GM10248 (cell line): Measurements from ENCODE around the gene NOL4L.

Experiments
- CTCF ChIA-PET: fragments of 300-600 bp; sonication (Branson Sonifier 250); formaldehyde crosslinking; extraction: SDS; loops from one replicate; lab custom pipeline; 2021; ENCODE audit warnings: antibody characterized with exemption; lab: Yijun Ruan, JAX
- POLR2A ChIA-PET: fragments of 350-650 bp; sonication (Branson Sonifier 250); formaldehyde crosslinking; extraction: SDS; loops from one replicate; lab custom pipeline; 2020; ENCODE audit warnings: antibody characterized with exemption; lab: Yijun Ruan, JAX
- DNase-seq: peaks from one replicate; pipeline ENCODE4 v3.0.0; 2012; ENCODE audit errors: extremely low spot score
- CTCF ChIP-seq: IDR thresholded peaks from 2 replicates; pipeline ENCODE4 v1.5.1; 2012; ENCODE audit warnings: mild to moderate bottlenecking, low read depth; ENCODE audit errors: extremely low read depth, missing control alignments, control extremely low read depth

The NOL4L gene

GRCh38 chr20:32519381-32519730, 65.8 kb downstream of the NOL4L start:
- DNase-seq = no peak
- POLR2A ChIA-PET = no interaction called here
- TF ChIP-seq CTCF = no peak
- CTCF ChIA-PET = interaction anchor here (10.2 kb wide), 1 partner anchor 133 kb away, joined by 171 read pairs; no protein-coding TSS in a partner anchor

- ChIA-PET POLR2A (no interaction called here), CTCF (interaction anchor here (5.0 to 10.2 kb wide), 2 partner anchors 134 to 135 kb away, joined by 17 to 171 read pairs; no protein-coding TSS in a partner anchor)
- DNase-seq = no peak
- no peak for TF ChIP-seq CTCF
Observed at GRCh38 chr20:32518593-32519380, 66.3 kb downstream of the NOL4L start.

GRCh38 chr20:32517914-32518592, 67.1 kb downstream of the NOL4L start:
- DNase-seq = no peak
- no peak for TF ChIP-seq CTCF
- ChIA-PET POLR2A (no interaction called here), CTCF (interaction anchor here (5.0 kb wide), 1 partner anchor 136 kb away, joined by 17 read pairs; no protein-coding TSS in a partner anchor)

- POLR2A ChIA-PET = no interaction called here
- DNase-seq = no peak
- CTCF ChIA-PET = interaction anchor here (5.0 kb wide), 1 partner anchor 136 kb away, joined by 17 read pairs; no protein-coding TSS in a partner anchor
- TF ChIP-seq CTCF = no peak
Observed at GRCh38 chr20:32517518-32517873, 67.6 kb downstream of the NOL4L start.

- POLR2A ChIA-PET = no interaction called here
- no peak for DNase-seq
- TF ChIP-seq CTCF = no peak
- CTCF ChIA-PET = interaction anchor here (0.7 to 5.0 kb wide), 3 partner anchors 9 to 137 kb away, joined by 3 to 17 read pairs (median 3); no protein-coding TSS in a partner anchor
Observed at GRCh38 chr20:32516583-32517517, 68.3 kb downstream of the NOL4L start.
